Vagina (tissue), 2 donors: ENCODE measurements around the gene POT1. TPM values are rescaled to one million over a fixed set of nuclear protein-coding genes. Genes with fewer than 3 reads are reported as not detected.

Experiments used
- DNase-seq, 2 donors: peaks; one replicate each; pipeline ENCODE4 v3.0.0-alpha.2; 2017; ENCODE audit errors: extremely low spot score in 2 of 2
- H3K27ac ChIP-seq: fragments of 200-600 bp; sonication (generic); one replicate; pipeline ENCODE4 v1.5.1; 2019
- H3K27me3 ChIP-seq: fragments of 200-600 bp; sonication (generic); one replicate; pipeline ENCODE4 v1.5.1; 2019
- H3K36me3 ChIP-seq, 2 donors: fragments of 200-600 bp; sonication (generic); one replicate each; pipeline ENCODE4 v1.5.1; 2017 to 2019
- H3K4me1 ChIP-seq: fragments of 200-600 bp; sonication (generic); one replicate; pipeline ENCODE4 v1.5.1; 2019
- H3K4me3 ChIP-seq, 2 donors: fragments of 200-600 bp; sonication (generic); 1 replicate in 1 of 2; 2 replicates in 1 of 2; pipeline ENCODE4 v1.5.1; 2016 to 2019
- H3K9me3 ChIP-seq: fragments of 200-600 bp; sonication (generic); one replicate; pipeline ENCODE4 v1.5.1; 2019
- CTCF ChIP-seq, 3 experiments: fragments of 450-650 bp in 2 of 3; fragments of 200-600 bp in 1 of 3; sonication (generic) in 1 of 3; IDR thresholded peaks; one replicate each; pipeline ENCODE4 v1.5.1; 2017 to 2019; ENCODE audit warnings: antibody characterized with exemption in 3 of 3, mild to moderate bottlenecking in 2 of 3, moderate library complexity in 2 of 3
- POLR2A ChIP-seq, 2 donors: fragments of 450-650 bp; IDR thresholded peaks; one replicate each; pipeline ENCODE4 v1.6.1; 2017; ENCODE audit warnings: antibody characterized with exemption in 2 of 2, mild to moderate bottlenecking in 2 of 2, moderate library complexity in 2 of 2
- POLR2AphosphoS5 ChIP-seq, 2 donors: sonication (generic); formaldehyde crosslinking; IDR thresholded peaks; one replicate each; pipeline ENCODE4 v1.9.0; 2017; ENCODE audit warnings: antibody characterized with exemption in 2 of 2, mild to moderate bottlenecking in 2 of 2, low read depth in 1 of 2; ENCODE audit not compliant: insufficient read depth in 1 of 2
- intact Hi-C: fragments of 100-400 bp; cut with DNase I; formaldehyde crosslinking; loops from one replicate; pipeline ENCODE4 v1.15.1; 2023
- total RNA-seq: library from RNA; depleted of rRNA; stranded (reverse); fragments of >200 nt; gene quantifications from one replicate; pipeline ENCODE4 v1.2.3, GENCODE V29; 2016

POT1 gene
- total RNA-seq, 1 donor from 2014 or later: 30.9 TPM

- Histone ChIP-seq H3K4me1 (no peaks in the 10 kb centered on the region), H3K4me3 (no peak overlapping the region), H3K27ac (no peak overlapping the region), H3K9me3 (no peaks in the 10 kb centered on the region), H3K36me3 (no peaks in the 10 kb centered on the region), H3K27me3 (no peaks in the 10 kb centered on the region)
- intact Hi-C loops: no loop called here
- TF ChIP-seq POLR2A (IDR thresholded peaks at IDR 0.05): no peak
- no peak for DNase-seq
These were observed 50.5 kb downstream of the POT1 start for GRCh38 chr7:124879103-124879502.

GRCh38 chr7:124874644-124875163 lies 54.9 kb downstream of the POT1 start:
- no peak for DNase-seq
- no peaks in the 10 kb centered on the region for H3K4me1 ChIP-seq
- no peak overlapping the region for H3K27ac ChIP-seq
- no peaks in the 10 kb centered on the region for H3K36me3 ChIP-seq
- H3K9me3 ChIP-seq: no peaks in the 10 kb centered on the region
- no peak overlapping the region for H3K4me3 ChIP-seq
- TF ChIP-seq CTCF (IDR thresholded peaks at IDR 0.05): no peak
- TF ChIP-seq POLR2A (IDR thresholded peaks at IDR 0.05): no peak
- no peak for TF ChIP-seq POLR2AphosphoS5 (IDR thresholded peaks at IDR 0.05; ENCODE audit: insufficient read depth in 1 of 2, low read depth in 1 of 2)
- no peaks in the 10 kb centered on the region for H3K27me3 ChIP-seq
- intact Hi-C loops: no loop called here

- DNase-seq: no peak
- TF ChIP-seq POLR2A (IDR thresholded peaks at IDR 0.05) (no peak), POLR2AphosphoS5 (IDR thresholded peaks at IDR 0.05; ENCODE audit: insufficient read depth in 1 of 2, low read depth in 1 of 2) (no peak), CTCF (IDR thresholded peaks at IDR 0.05) (no peak)
- Histone ChIP-seq H3K4me3 (no peak overlapping the region), H3K9me3 (no peaks in the 10 kb centered on the region), H3K27ac (no peak overlapping the region), H3K36me3 (peaks cover 0 to 11% of the 10 kb centered on the region in 2 donors), H3K4me1 (no peaks in the 10 kb centered on the region), H3K27me3 (no peaks in the 10 kb centered on the region)
- intact Hi-C loops: no loop called here
These were observed 71.9 kb downstream of the POT1 start for GRCh38 chr7:124857672-124858235.

GRCh38 chr7:124856299-124856888 lies 73.2 kb downstream of the POT1 start:
- Histone ChIP-seq H3K27me3 (no peaks in the 10 kb centered on the region), H3K27ac (no peak overlapping the region), H3K4me1 (no peaks in the 10 kb centered on the region), H3K4me3 (no peak overlapping the region), H3K36me3 (no peaks in the 10 kb centered on the region), H3K9me3 (no peaks in the 10 kb centered on the region)
- no peak for DNase-seq
- TF ChIP-seq POLR2AphosphoS5 (IDR thresholded peaks at IDR 0.05; ENCODE audit: insufficient read depth in 1 of 2, low read depth in 1 of 2): no peak
- no peak for TF ChIP-seq POLR2A (IDR thresholded peaks at IDR 0.05)
- TF ChIP-seq CTCF (IDR thresholded peaks at IDR 0.05): peak in 2 of 3 experiments; percentile 32 to 35
- intact Hi-C loops: no loop called here

GRCh38 chr7:124843336-124843735 lies 86.3 kb downstream of the POT1 start:
- no peak for DNase-seq
- no peaks in the 10 kb centered on the region for H3K9me3 ChIP-seq
- no peaks in the 10 kb centered on the region for H3K4me1 ChIP-seq
- intact Hi-C loops: no loop called here
- H3K27me3 ChIP-seq: no peaks in the 10 kb centered on the region
- H3K4me3 ChIP-seq: no peak overlapping the region
- no peak for TF ChIP-seq POLR2AphosphoS5 (IDR thresholded peaks at IDR 0.05; ENCODE audit: insufficient read depth in 1 of 2, low read depth in 1 of 2)
- TF ChIP-seq CTCF (IDR thresholded peaks at IDR 0.05): no peak
- TF ChIP-seq POLR2A (IDR thresholded peaks at IDR 0.05): no peak
- no peak overlapping the region for H3K27ac ChIP-seq
- H3K36me3 ChIP-seq: no peaks in the 10 kb centered on the region
